Right cardiac atrium (tissue), 5 donors: ENCODE data around the gene DTX1. TPM values are rescaled to one million over a fixed set of nuclear protein-coding genes. Genes with fewer than 3 reads are reported as not detected.

ENCODE experiments used
- ATAC-seq, 2 donors: fragments of 200-7000 bp; cut with Tn5 transposase; one replicate each; pipeline versions ENCODE4 v1.8.0 to v1.9.1; 2020; ENCODE audit warnings: moderate library complexity in 2 of 2, mild to moderate bottlenecking in 1 of 2
- DNase-seq, 3 donors: peaks; one replicate each; pipeline ENCODE4 v3.0.0-alpha.2; 2020
- H3K27ac ChIP-seq: one replicate; pipeline ENCODE4 v1.5.1; 2013; ENCODE audit warnings: mild to moderate bottlenecking, low read length, control low read depth, moderate library complexity
- H3K27me3 ChIP-seq: one replicate; pipeline ENCODE4 v1.6.1; 2013; ENCODE audit not compliant: control insufficient read depth, insufficient read depth
- H3K4me1 ChIP-seq: one replicate; pipeline ENCODE4 v1.6.1; 2013; ENCODE audit warnings: low read length; ENCODE audit not compliant: control insufficient read depth, insufficient read depth
- H3K4me3 ChIP-seq: one replicate; pipeline ENCODE4 v1.5.1; 2013; ENCODE audit warnings: low read length, control low read depth
- H3K9me3 ChIP-seq: one replicate; pipeline ENCODE4 v1.6.1; 2013; ENCODE audit warnings: low read length; ENCODE audit not compliant: control insufficient read depth
- WGBS: extraction: QIAGEN DNeasy Blood & Tissue Kit; methylation state at CpG from one replicate; pipeline ENCODE4 v1.1.7; 2013; 5-methylcytosine and 5-hydroxymethylcytosine counted together
- intact Hi-C, 4 donors: fragments of 100-400 bp; cut with DNase I; formaldehyde crosslinking; loops; one replicate each; pipeline versions ENCODE4 v1.11.0 to v1.14.0; 2022 to 2023
- long read RNA-seq, 4 donors: library from polyadenylated mRNA; unstranded; transcript quantifications; one replicate each; pipeline ENCODE4 v2.0.0, GENCODE V29; 2020 to 2021
- polyA plus RNA-seq: library from polyadenylated mRNA; stranded (reverse); fragments of 200-250 nt; gene quantifications from one replicate; pipeline ENCODE4 v1.2.3, GENCODE V29; 2013
- total RNA-seq, 4 donors: library from RNA; stranded (reverse); fragmentation: NEBNext Ultra II Directional; extraction: Animal tissue kit (Norgen Biotek cat#: 25700); gene quantifications; one replicate each; pipeline ENCODE4 v1.2.1, GENCODE V29; 2021
- donor health status: healthy with polysubstance abuse.
- donor health status: DM: no; HTN: yes; CAD: no.
- donor health status: DM: no; HTN: no; CAD: no.
- donor health status: DM: no; HTN: yes; CAD: no; lungs with severe emphysema.
- donor health status: DM: yes; HTN: yes; CAD: no.

The DTX1 gene
- 1 to 10 TPM; 2.0 to 4.9 (median 3.9) TPM for total RNA-seq
- 1.2 TPM for polyA plus RNA-seq
- long read RNA-seq, donor 1, partial matches to known transcripts: 2 of 3 reads
- long read RNA-seq, donor 1, other reads (novel, unspliced or antisense): 1 of 3 reads
- long read RNA-seq, donor 2, partial matches to known transcripts: 0 of 2 reads
- long read RNA-seq, donor 2, other reads (novel, unspliced or antisense): 2 of 2 reads
- long read RNA-seq, donor 3, partial matches to known transcripts: 2 of 2 reads
- long read RNA-seq, donor 3, other reads (novel, unspliced or antisense): 0 of 2 reads
- long read RNA-seq, donor 4, partial matches to known transcripts: 1 of 5 reads
- long read RNA-seq, donor 4, other reads (novel, unspliced or antisense): 2 of 5 reads

- intact Hi-C loops: loop anchor here in 1 of 4 donors (10.0 kb wide), 1 partner anchor 98 kb away; no protein-coding TSS in a partner anchor
- peak; percentile 76 to 79 for ATAC-seq
- WGBS: 1% methylated on average over 94 of the region's 94 CpGs
- DNase-seq: peak; percentile 53 to 81 (median 79)
- Histone ChIP-seq H3K4me3 (peak within 1 kb of the TSS; percentile 50), H3K27ac (no peak within 1 kb of the TSS), H3K27me3 (no peaks in the 10 kb centered on the region), H3K4me1 (no peaks in the 10 kb centered on the region), H3K9me3 (no peaks in the 10 kb centered on the region)
Measured at GRCh38 chr12:113056631-113057488, at the start of gene DTX1. DTX1 (plus strand) TSS chr12:113056730; CDS start chr12:113058193, 1,463 bp downstream.

GRCh38 chr12:113007166-113007565, 49.4 kb upstream of the DTX1 start:
- no peaks in the 10 kb centered on the region for H3K27me3 ChIP-seq
- ATAC-seq (no peak), DNase-seq (no peak)
- no peaks in the 10 kb centered on the region for H3K4me1 ChIP-seq
- H3K4me3 ChIP-seq: no peak overlapping the region
- intact Hi-C loops: no loop called here
- H3K9me3 ChIP-seq: peaks cover 2% of the 10 kb centered on the region
- 79% methylated on average over 4 of the region's 4 CpGs for WGBS
- H3K27ac ChIP-seq: no peak overlapping the region

GRCh38 chr12:113010701-113011100, 45.8 kb upstream of the DTX1 start:
- intact Hi-C loops: no loop called here
- DNase-seq: no peak
- Histone ChIP-seq H3K27me3 (no peaks in the 10 kb centered on the region), H3K4me1 (no peaks in the 10 kb centered on the region), H3K4me3 (no peak overlapping the region), H3K9me3 (peaks cover 2% of the 10 kb centered on the region), H3K27ac (no peak overlapping the region)
- ATAC-seq: no peak
- 57% methylated on average over 2 of the region's 2 CpGs for WGBS

GRCh38 chr12:113014565-113014964, 42.0 kb upstream of the DTX1 start:
- Histone ChIP-seq H3K4me1 (no peaks in the 10 kb centered on the region), H3K4me3 (no peak overlapping the region), H3K9me3 (peaks cover 2% of the 10 kb centered on the region), H3K27me3 (no peaks in the 10 kb centered on the region), H3K27ac (no peak overlapping the region)
- no peak for DNase-seq
- 54% methylated on average over 9 of the region's 9 CpGs for WGBS
- intact Hi-C loops: no loop called here
- ATAC-seq: no peak

- Histone ChIP-seq H3K4me3 (no peak overlapping the region), H3K4me1 (no peaks in the 10 kb centered on the region), H3K27me3 (no peaks in the 10 kb centered on the region), H3K9me3 (peaks cover under 1% of the 10 kb centered on the region), H3K27ac (no peak overlapping the region)
- DNase-seq (no peak), ATAC-seq (no peak)
- WGBS: 74% methylated on average over 5 of the region's 5 CpGs
- intact Hi-C loops: no loop called here
Measured at GRCh38 chr12:113016796-113017195, 39.7 kb upstream of the DTX1 start.

GRCh38 chr12:113019025-113019424, 37.5 kb upstream of the DTX1 start:
- H3K4me1 ChIP-seq: no peaks in the 10 kb centered on the region
- DNase-seq (no peak), ATAC-seq (no peak)
- no peaks in the 10 kb centered on the region for H3K9me3 ChIP-seq
- no peak overlapping the region for H3K4me3 ChIP-seq
- 20% methylated on average over 4 of the region's 4 CpGs for WGBS
- H3K27me3 ChIP-seq: no peaks in the 10 kb centered on the region
- H3K27ac ChIP-seq: no peak overlapping the region
- intact Hi-C loops: no loop called here

GRCh38 chr12:113021500-113021899, 35.0 kb upstream of the DTX1 start:
- no peak overlapping the region for H3K27ac ChIP-seq
- ATAC-seq (no peak), DNase-seq (no peak)
- WGBS: 65% methylated on average over 1 of the region's 1 CpG
- H3K9me3 ChIP-seq: no peaks in the 10 kb centered on the region
- intact Hi-C loops: no loop called here
- no peaks in the 10 kb centered on the region for H3K27me3 ChIP-seq
- H3K4me3 ChIP-seq: no peak overlapping the region
- no peaks in the 10 kb centered on the region for H3K4me1 ChIP-seq

- Histone ChIP-seq H3K4me1 (no peaks in the 10 kb centered on the region), H3K9me3 (no peaks in the 10 kb centered on the region), H3K27me3 (no peaks in the 10 kb centered on the region), H3K4me3 (no peak overlapping the region), H3K27ac (no peak overlapping the region)
- DNase-seq (no peak), ATAC-seq (no peak)
- 89% methylated on average over 3 of the region's 3 CpGs for WGBS
- intact Hi-C loops: no loop called here
Measured at GRCh38 chr12:113022563-113023297, 33.8 kb upstream of the DTX1 start.

GRCh38 chr12:113027726-113028125, 28.8 kb upstream of the DTX1 start:
- intact Hi-C loops: no loop called here
- DNase-seq: no peak
- H3K4me3 ChIP-seq: no peak overlapping the region
- WGBS: 45% methylated on average over 4 of the region's 4 CpGs
- H3K27me3 ChIP-seq: no peaks in the 10 kb centered on the region
- H3K4me1 ChIP-seq: no peaks in the 10 kb centered on the region
- no peaks in the 10 kb centered on the region for H3K9me3 ChIP-seq
- H3K27ac ChIP-seq: no peak overlapping the region
- ATAC-seq: no peak

- intact Hi-C loops: no loop called here
- Histone ChIP-seq H3K27ac (no peak overlapping the region), H3K4me3 (no peak overlapping the region), H3K9me3 (no peaks in the 10 kb centered on the region), H3K4me1 (no peaks in the 10 kb centered on the region), H3K27me3 (no peaks in the 10 kb centered on the region)
- peak in 2 of 3 donors; percentile 20 to 61 for DNase-seq
- peak; percentile 72 to 81 for ATAC-seq
- WGBS: 9% methylated on average over 9 of the region's 9 CpGs
Measured at GRCh38 chr12:113030875-113031525, 25.5 kb upstream of the DTX1 start.
